GM23338 (cell line): ENCODE results near the gene LIG4. TPM values are rescaled to one million over a fixed set of nuclear protein-coding genes. Genes with fewer than 3 reads are reported as not detected.

Experiments used
- ATAC-seq: fragments of 200-7000 bp; cut with Tn5 transposase; 3 replicates; pipeline ENCODE4 v1.9.1; 2020
- DNase-seq: peaks from one replicate; pipeline ENCODE4 v3.0.0-alpha.2; 2015; ENCODE audit warnings: low spot score
- H2AFZ ChIP-seq: fragments of 200-600 bp; sonication (generic); 2 replicates; pipeline ENCODE4 v1.8.0; 2016; ENCODE audit warnings: antibody characterized with exemption, mild to moderate bottlenecking, moderate library complexity
- H3F3A ChIP-seq: fragments of 200-600 bp; sonication (generic); replicated peaks from 2 replicates; pipeline ENCODE4 v1.8.0; 2017; ENCODE audit warnings: antibody characterized with exemption, mixed run types, low read depth
- H3K27ac ChIP-seq: fragments of 200-600 bp; sonication (generic); 2 replicates; pipeline ENCODE4 v1.6.1; 2016; ENCODE audit warnings: low read depth
- H3K27me3 ChIP-seq: fragments of 200-600 bp; sonication (generic); 2 replicates; pipeline ENCODE4 v1.8.0; 2016; ENCODE audit warnings: mild to moderate bottlenecking, mixed run types, moderate library complexity; ENCODE audit not compliant: insufficient read depth
- H3K36me3 ChIP-seq: fragments of 200-600 bp; sonication (generic); 2 replicates; pipeline ENCODE4 v1.8.0; 2016; ENCODE audit warnings: mild to moderate bottlenecking; ENCODE audit not compliant: insufficient read depth
- H3K4me1 ChIP-seq: fragments of 200-600 bp; sonication (generic); 2 replicates; pipeline ENCODE4 v1.8.0; 2016; ENCODE audit warnings: mild to moderate bottlenecking, moderate library complexity; ENCODE audit not compliant: insufficient read depth
- H3K4me2 ChIP-seq: fragments of 200-600 bp; sonication (generic); 2 replicates; pipeline ENCODE4 v1.7.1; 2017; ENCODE audit warnings: mixed run types
- H3K4me3 ChIP-seq: fragments of 200-600 bp; sonication (generic); 2 replicates; pipeline ENCODE4 v1.6.1; 2016; ENCODE audit warnings: mixed run types
- H3K79me2 ChIP-seq: fragments of 200-600 bp; sonication (generic); replicated peaks from 2 replicates; pipeline ENCODE4 v1.8.0; 2017; ENCODE audit warnings: mild to moderate bottlenecking; ENCODE audit not compliant: insufficient read depth
- H3K9me2 ChIP-seq: fragments of 200-600 bp; sonication (generic); 2 replicates; pipeline ENCODE4 v1.8.0; 2017; ENCODE audit not compliant: insufficient read depth
- H4K20me1 ChIP-seq: fragments of 200-600 bp; sonication (generic); replicated peaks from 2 replicates; pipeline ENCODE4 v1.8.0; 2017; ENCODE audit warnings: mild to moderate bottlenecking; ENCODE audit not compliant: insufficient read depth
- H3K27ac Mint-ChIP-seq: 2 replicates; pipeline ENCODE4 v1.8.0; 2020; ENCODE audit warnings: inconsistent platforms, mild to moderate bottlenecking, moderate library complexity, mixed read lengths
- H3K27me3 Mint-ChIP-seq: 3 replicates; pipeline ENCODE4 v1.8.0; 2022; ENCODE audit warnings: low read depth, mild to moderate bottlenecking, moderate library complexity, mixed read lengths, inconsistent platforms; ENCODE audit not compliant: insufficient read depth, poor library complexity
- H3K36me3 Mint-ChIP-seq: 3 replicates; pipeline ENCODE4 v1.8.0; 2021; ENCODE audit warnings: low read depth, mild to moderate bottlenecking, inconsistent platforms, moderate library complexity, mixed read lengths
- H3K4me1 Mint-ChIP-seq: 3 replicates; pipeline ENCODE4 v1.8.0; 2020; ENCODE audit warnings: mild to moderate bottlenecking, inconsistent platforms, mixed read lengths
- H3K4me3 Mint-ChIP-seq: 3 replicates; pipeline ENCODE4 v1.8.0; 2021; ENCODE audit warnings: moderate library complexity, mild to moderate bottlenecking, inconsistent platforms, mixed read lengths
- H3K9me3 Mint-ChIP-seq: 3 replicates; pipeline ENCODE4 v1.8.0; 2020; ENCODE audit warnings: moderate library complexity, mild to moderate bottlenecking, inconsistent platforms, mixed read lengths
- EZH2 ChIP-seq: fragments of 200-600 bp; sonication (generic); IDR thresholded peaks from one replicate; pipeline ENCODE4 v1.8.0; 2017; ENCODE audit warnings: antibody characterized with exemption, mild to moderate bottlenecking, low read depth; ENCODE audit not compliant: unreplicated experiment
- EZH2phosphoT487 ChIP-seq: fragments of 200-600 bp; sonication (generic); IDR thresholded peaks from one replicate; pipeline ENCODE4 v1.8.1; 2018; ENCODE audit warnings: antibody characterized with exemption; ENCODE audit not compliant: unreplicated experiment
- JUNB ChIP-seq: IDR thresholded peaks from one replicate; pipeline ENCODE4 v1.6.1; 2016; ENCODE audit warnings: antibody characterized with exemption; ENCODE audit not compliant: unreplicated experiment
- NANOG ChIP-seq: IDR thresholded peaks from 2 replicates; pipeline ENCODE4 v1.6.1; 2016; ENCODE audit warnings: antibody characterized with exemption, borderline replicate concordance
- STAT1 ChIP-seq: IDR thresholded peaks from one replicate; pipeline ENCODE4 v1.6.1; 2016; ENCODE audit warnings: antibody characterized with exemption; ENCODE audit not compliant: unreplicated experiment
- ZNF114 ChIP-seq: fragments of 250-450 bp; sonication (Bioruptor Pico); IDR thresholded peaks from 2 replicates; pipeline ENCODE4 v1.5.0; 2020; ENCODE audit warnings: mild to moderate bottlenecking, moderate library complexity
- ZNF331 ChIP-seq: fragments of 250-450 bp; sonication (Bioruptor Pico); IDR thresholded peaks from 2 replicates; pipeline ENCODE4 v1.5.0; 2020; ENCODE audit warnings: low read depth, mild to moderate bottlenecking, moderate library complexity
- polyA plus RNA-seq: library from polyadenylated mRNA; unstranded; fragments of >200 nt; fragmentation: Nextera tagmentation; extraction: Ambion mirVana; gene quantifications from 2 replicates; pipeline ENCODE4 v1.2.1, GENCODE V29; 2016
- total RNA-seq: library from RNA; depleted of rRNA; stranded (reverse); fragments of >200 nt; shearing (Covaris generic); gene quantifications from 2 replicates; pipeline ENCODE4 v1.2.3, GENCODE V29; 2014
- TF ChIP-seq, protein P1 (sequence below): IDR thresholded peaks from one replicate; pipeline ENCODE4 v1.6.1; 2018; ENCODE audit warnings: antibody characterized with exemption; ENCODE audit not compliant: unreplicated experiment
- TF ChIP-seq, protein P2 (sequence below): fragments of 250-450 bp; sonication (Bioruptor Pico); IDR thresholded peaks from 2 replicates; pipeline ENCODE4 v1.5.0; 2020; ENCODE audit warnings: mild to moderate bottlenecking, moderate library complexity
- TF ChIP-seq, protein P3 (sequence below): IDR thresholded peaks from 2 replicates; pipeline ENCODE4 v1.6.1; 2016; ENCODE audit warnings: antibody characterized with exemption

Gene LIG4
- total and polyA plus RNA-seq, 2 experiments from 2014 or later, result 2.6 to 4.9 TPM

DNA sequence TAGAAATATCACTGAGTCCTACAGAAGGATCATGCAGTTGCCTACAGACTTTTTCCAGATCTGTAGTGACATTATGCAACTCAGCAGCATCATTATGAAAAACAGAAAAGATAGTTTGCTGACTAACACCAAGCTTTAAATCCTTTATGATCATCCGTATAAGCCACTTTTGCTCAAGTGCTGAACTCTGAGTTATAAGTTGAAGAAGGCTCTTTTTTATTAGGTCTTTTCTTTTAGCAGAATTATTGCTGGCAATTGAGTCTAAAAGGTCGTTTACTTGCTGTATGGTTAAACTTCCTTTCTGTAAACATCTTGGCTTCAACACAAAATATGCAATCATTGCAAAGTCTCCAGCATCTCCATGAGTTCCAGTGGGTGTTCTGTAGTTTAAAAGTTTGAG is 4.8 kb downstream of the LIG4 start:
- TF ChIP-seq, protein P1, sequence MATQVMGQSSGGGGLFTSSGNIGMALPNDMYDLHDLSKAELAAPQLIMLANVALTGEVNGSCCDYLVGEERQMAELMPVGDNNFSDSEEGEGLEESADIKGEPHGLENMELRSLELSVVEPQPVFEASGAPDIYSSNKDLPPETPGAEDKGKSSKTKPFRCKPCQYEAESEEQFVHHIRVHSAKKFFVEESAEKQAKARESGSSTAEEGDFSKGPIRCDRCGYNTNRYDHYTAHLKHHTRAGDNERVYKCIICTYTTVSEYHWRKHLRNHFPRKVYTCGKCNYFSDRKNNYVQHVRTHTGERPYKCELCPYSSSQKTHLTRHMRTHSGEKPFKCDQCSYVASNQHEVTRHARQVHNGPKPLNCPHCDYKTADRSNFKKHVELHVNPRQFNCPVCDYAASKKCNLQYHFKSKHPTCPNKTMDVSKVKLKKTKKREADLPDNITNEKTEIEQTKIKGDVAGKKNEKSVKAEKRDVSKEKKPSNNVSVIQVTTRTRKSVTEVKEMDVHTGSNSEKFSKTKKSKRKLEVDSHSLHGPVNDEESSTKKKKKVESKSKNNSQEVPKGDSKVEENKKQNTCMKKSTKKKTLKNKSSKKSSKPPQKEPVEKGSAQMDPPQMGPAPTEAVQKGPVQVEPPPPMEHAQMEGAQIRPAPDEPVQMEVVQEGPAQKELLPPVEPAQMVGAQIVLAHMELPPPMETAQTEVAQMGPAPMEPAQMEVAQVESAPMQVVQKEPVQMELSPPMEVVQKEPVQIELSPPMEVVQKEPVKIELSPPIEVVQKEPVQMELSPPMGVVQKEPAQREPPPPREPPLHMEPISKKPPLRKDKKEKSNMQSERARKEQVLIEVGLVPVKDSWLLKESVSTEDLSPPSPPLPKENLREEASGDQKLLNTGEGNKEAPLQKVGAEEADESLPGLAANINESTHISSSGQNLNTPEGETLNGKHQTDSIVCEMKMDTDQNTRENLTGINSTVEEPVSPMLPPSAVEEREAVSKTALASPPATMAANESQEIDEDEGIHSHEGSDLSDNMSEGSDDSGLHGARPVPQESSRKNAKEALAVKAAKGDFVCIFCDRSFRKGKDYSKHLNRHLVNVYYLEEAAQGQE, result no peak
- TF ChIP-seq NANOG (no peak), EZH2 (no peak), JUNB (no peak), STAT1 (no peak), EZH2phosphoT487 (no peak), ZNF114 (no peak), ZNF331 (CRISPR knock-in tag) (no peak)
- TF ChIP-seq, protein P2, sequence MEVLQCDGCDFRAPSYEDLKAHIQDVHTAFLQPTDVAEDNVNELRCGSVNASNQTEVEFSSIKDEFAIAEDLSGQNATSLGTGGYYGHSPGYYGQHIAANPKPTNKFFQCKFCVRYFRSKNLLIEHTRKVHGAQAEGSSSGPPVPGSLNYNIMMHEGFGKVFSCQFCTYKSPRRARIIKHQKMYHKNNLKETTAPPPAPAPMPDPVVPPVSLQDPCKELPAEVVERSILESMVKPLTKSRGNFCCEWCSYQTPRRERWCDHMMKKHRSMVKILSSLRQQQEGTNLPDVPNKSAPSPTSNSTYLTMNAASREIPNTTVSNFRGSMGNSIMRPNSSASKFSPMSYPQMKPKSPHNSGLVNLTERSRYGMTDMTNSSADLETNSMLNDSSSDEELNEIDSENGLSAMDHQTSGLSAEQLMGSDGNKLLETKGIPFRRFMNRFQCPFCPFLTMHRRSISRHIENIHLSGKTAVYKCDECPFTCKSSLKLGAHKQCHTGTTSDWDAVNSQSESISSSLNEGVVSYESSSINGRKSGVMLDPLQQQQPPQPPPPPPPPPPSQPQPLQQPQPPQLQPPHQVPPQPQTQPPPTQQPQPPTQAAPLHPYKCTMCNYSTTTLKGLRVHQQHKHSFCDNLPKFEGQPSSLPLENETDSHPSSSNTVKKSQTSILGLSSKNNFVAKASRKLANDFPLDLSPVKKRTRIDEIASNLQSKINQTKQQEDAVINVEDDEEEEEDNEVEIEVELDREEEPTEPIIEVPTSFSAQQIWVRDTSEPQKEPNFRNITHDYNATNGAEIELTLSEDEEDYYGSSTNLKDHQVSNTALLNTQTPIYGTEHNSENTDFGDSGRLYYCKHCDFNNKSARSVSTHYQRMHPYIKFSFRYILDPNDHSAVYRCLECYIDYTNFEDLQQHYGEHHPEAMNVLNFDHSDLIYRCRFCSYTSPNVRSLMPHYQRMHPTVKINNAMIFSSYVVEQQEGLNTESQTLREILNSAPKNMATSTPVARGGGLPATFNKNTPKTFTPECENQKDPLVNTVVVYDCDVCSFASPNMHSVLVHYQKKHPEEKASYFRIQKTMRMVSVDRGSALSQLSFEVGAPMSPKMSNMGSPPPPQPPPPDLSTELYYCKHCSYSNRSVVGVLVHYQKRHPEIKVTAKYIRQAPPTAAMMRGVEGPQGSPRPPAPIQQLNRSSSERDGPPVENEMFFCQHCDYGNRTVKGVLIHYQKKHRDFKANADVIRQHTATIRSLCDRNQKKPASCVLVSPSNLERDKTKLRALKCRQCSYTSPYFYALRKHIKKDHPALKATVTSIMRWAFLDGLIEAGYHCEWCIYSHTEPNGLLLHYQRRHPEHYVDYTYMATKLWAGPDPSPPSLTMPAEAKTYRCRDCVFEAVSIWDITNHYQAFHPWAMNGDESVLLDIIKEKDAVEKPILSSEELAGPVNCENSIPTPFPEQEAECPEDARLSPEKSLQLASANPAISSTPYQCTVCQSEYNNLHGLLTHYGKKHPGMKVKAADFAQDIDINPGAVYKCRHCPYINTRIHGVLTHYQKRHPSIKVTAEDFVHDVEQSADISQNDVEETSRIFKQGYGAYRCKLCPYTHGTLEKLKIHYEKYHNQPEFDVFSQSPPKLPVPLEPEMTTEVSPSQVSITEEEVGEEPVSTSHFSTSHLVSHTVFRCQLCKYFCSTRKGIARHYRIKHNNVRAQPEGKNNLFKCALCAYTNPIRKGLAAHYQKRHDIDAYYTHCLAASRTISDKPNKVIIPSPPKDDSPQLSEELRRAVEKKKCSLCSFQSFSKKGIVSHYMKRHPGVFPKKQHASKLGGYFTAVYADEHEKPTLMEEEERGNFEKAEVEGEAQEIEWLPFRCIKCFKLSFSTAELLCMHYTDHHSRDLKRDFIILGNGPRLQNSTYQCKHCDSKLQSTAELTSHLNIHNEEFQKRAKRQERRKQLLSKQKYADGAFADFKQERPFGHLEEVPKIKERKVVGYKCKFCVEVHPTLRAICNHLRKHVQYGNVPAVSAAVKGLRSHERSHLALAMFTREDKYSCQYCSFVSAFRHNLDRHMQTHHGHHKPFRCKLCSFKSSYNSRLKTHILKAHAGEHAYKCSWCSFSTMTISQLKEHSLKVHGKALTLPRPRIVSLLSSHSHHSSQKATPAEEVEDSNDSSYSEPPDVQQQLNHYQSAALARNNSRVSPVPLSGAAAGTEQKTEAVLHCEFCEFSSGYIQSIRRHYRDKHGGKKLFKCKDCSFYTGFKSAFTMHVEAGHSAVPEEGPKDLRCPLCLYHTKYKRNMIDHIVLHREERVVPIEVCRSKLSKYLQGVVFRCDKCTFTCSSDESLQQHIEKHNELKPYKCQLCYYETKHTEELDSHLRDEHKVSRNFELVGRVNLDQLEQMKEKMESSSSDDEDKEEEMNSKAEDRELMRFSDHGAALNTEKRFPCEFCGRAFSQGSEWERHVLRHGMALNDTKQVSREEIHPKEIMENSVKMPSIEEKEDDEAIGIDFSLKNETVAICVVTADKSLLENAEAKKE, result no peak
- TF ChIP-seq, protein P3, sequence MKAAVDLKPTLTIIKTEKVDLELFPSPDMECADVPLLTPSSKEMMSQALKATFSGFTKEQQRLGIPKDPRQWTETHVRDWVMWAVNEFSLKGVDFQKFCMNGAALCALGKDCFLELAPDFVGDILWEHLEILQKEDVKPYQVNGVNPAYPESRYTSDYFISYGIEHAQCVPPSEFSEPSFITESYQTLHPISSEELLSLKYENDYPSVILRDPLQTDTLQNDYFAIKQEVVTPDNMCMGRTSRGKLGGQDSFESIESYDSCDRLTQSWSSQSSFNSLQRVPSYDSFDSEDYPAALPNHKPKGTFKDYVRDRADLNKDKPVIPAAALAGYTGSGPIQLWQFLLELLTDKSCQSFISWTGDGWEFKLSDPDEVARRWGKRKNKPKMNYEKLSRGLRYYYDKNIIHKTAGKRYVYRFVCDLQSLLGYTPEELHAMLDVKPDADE, result no peak
- DNase-seq (no peak), ATAC-seq (no peak)
- Histone ChIP-seq H4K20me1 (peaks cover 8% of the 10 kb centered on the region), H3K4me3 (no peak overlapping the region), H3K4me2 (no peak overlapping the region), H3K9me2 (no peaks in the 10 kb centered on the region), H3K27me3 (no peaks in the 10 kb centered on the region), H2AFZ (no peak overlapping the region), H3K79me2 (no peaks in the 10 kb centered on the region), H3F3A (0 out of 2 replicates have a peak, but pooled peaks cover 3% of the 10 kb centered on the region), H3K27ac (no peak overlapping the region), H3K36me3 (peaks cover 3% of the 10 kb centered on the region; the same call in 1 of the 2 replicates), H3K4me1 (no peaks in the 10 kb centered on the region; the same call in 1 of the 2 replicates)
- no peak overlapping the region for H3K4me3 Mint-ChIP-seq
- H3K9me3 Mint-ChIP-seq, result no peaks in the 10 kb centered on the region
- peaks cover 7% of the 10 kb centered on the region; the same call in 2 of the 3 replicates for H3K4me1 Mint-ChIP-seq
- H3K27ac Mint-ChIP-seq, result no peak overlapping the region
- H3K27me3 Mint-ChIP-seq, result peaks cover 1% of the 10 kb centered on the region
- peaks cover 9% of the 10 kb centered on the region; the same call in 2 of the 3 replicates for H3K36me3 Mint-ChIP-seq
